Keratinocyte (primary cell): ENCODE data around the gene KMT2C. TPM values are rescaled to one million over a fixed set of nuclear protein-coding genes. Genes with fewer than 3 reads are reported as not detected.
"Not testable (repeated sequence)": the region's sequence is repeated elsewhere in the genome, so short reads cannot be mapped to it uniquely, and the experiment has no call there.

Experiments used
- DNase-seq: peaks from one replicate; pipeline ENCODE4 v3.0.0-alpha.2; 2011; ENCODE audit warnings: low read depth, missing footprints, low spot score
- FAIRE-seq: peaks from 2 replicates; lab custom pipeline; 2011; peaks lifted over from hg19 to GRCh38; lab: Jason Lieb, UNC
- H2AFZ ChIP-seq: 2 replicates; pipeline ENCODE4 v1.6.0; 2012; ENCODE audit warnings: low read length, control low read depth, inconsistent platforms; ENCODE audit not compliant: control insufficient read depth
- H3K27ac ChIP-seq: 2 replicates; pipeline ENCODE4 v1.5.1; 2011; ENCODE audit warnings: low read length; ENCODE audit not compliant: control insufficient read depth, insufficient read depth
- H3K27me3 ChIP-seq: 3 replicates; pipeline ENCODE4 v1.6.0; 2011; ENCODE audit warnings: low read length; ENCODE audit not compliant: control insufficient read depth, insufficient read depth; ENCODE audit errors: extremely low read depth
- H3K36me3 ChIP-seq, 2 experiments: 2 replicates in 1 of 2; 3 replicates in 1 of 2; pipeline ENCODE4 v1.5.1; 2011; ENCODE audit warnings: low read length in 2 of 2, mild to moderate bottlenecking in 1 of 2; ENCODE audit not compliant: control insufficient read depth in 2 of 2, insufficient read depth in 2 of 2; ENCODE audit errors: extremely low read depth in 1 of 2
- H3K4me1 ChIP-seq: 3 replicates; pipeline ENCODE4 v1.5.1; 2011; ENCODE audit warnings: low read length; ENCODE audit not compliant: control insufficient read depth, insufficient read depth; ENCODE audit errors: extremely low read depth
- H3K4me2 ChIP-seq: 3 replicates; pipeline ENCODE4 v1.6.0; 2011; ENCODE audit warnings: low read depth, low read length; ENCODE audit not compliant: control insufficient read depth, insufficient read depth; ENCODE audit errors: extremely low read depth
- H3K4me3 ChIP-seq, 3 experiments: fragments of 200-600 bp in 1 of 3; sonication (generic) in 1 of 3; 2 replicates in 2 of 3; 3 replicates in 1 of 3; pipeline ENCODE4 v1.5.1; 2011 to 2016; ENCODE audit warnings: low read length in 3 of 3, mild to moderate bottlenecking in 3 of 3, control low read depth in 2 of 3, inconsistent platforms in 1 of 3, low read depth in 1 of 3, mixed read lengths in 1 of 3, mixed run types in 1 of 3, moderate library complexity in 1 of 3; ENCODE audit not compliant: control insufficient read depth in 2 of 3, insufficient read depth in 2 of 3; ENCODE audit errors: extremely low read depth in 1 of 3
- H3K79me2 ChIP-seq: 2 replicates; pipeline ENCODE4 v1.6.0; 2012; ENCODE audit warnings: low read length; ENCODE audit not compliant: control insufficient read depth, insufficient read depth
- H3K9ac ChIP-seq: 3 replicates; pipeline ENCODE4 v1.6.0; 2011; ENCODE audit warnings: low read length; ENCODE audit not compliant: control insufficient read depth, insufficient read depth; ENCODE audit errors: extremely low read depth
- H3K9me1 ChIP-seq: 3 replicates; pipeline ENCODE4 v1.6.0; 2011; ENCODE audit warnings: low read length; ENCODE audit not compliant: control insufficient read depth, insufficient read depth; ENCODE audit errors: extremely low read depth
- H3K9me3 ChIP-seq: 2 replicates; pipeline ENCODE4 v1.5.1; 2012; ENCODE audit warnings: low read depth, low read length; ENCODE audit not compliant: control insufficient read depth
- H4K20me1 ChIP-seq: 3 replicates; pipeline ENCODE4 v1.6.0; 2011; ENCODE audit warnings: low read length; ENCODE audit not compliant: control insufficient read depth, insufficient read depth; ENCODE audit errors: extremely low read depth
- CTCF ChIP-seq, 3 experiments: IDR thresholded peaks in 1 of 3; conservative IDR thresholded peaks in 1 of 3; optimal IDR thresholded peaks in 1 of 3; 2 replicates in 2 of 3; 3 replicates in 1 of 3; pipeline versions ENCODE3 to v1.5.1; 2011; ENCODE audit warnings: low read length in 3 of 3, mild to moderate bottlenecking in 3 of 3, moderate library complexity in 2 of 3, control low read depth in 1 of 3, inconsistent platforms in 1 of 3; ENCODE audit not compliant: insufficient read depth in 2 of 3; ENCODE audit errors: extremely low read depth in 1 of 3
- EZH2 ChIP-seq: IDR thresholded peaks from one replicate; pipeline ENCODE4 v1.6.1; 2012; ENCODE audit warnings: inconsistent platforms, mild to moderate bottlenecking, low read length, moderate library complexity
- dilution Hi-C: fragments of 300-500 bp; cut with MboI; formaldehyde crosslinking; loops from one replicate; pipeline ENCODE4 v1.7.0; 2020; ENCODE audit warnings: low sequenced_read_pairs; ENCODE audit not compliant: extremely low pct_ligation_motif_present
- polyA plus RNA-seq, 5 experiments: library from polyadenylated mRNA; depleted of rRNA in 3 of 5; stranded (reverse) in 3 of 5; stranded (forward) in 1 of 5; unstranded in 1 of 5; fragments of >200 nt; gene quantifications; 1 replicate in 1 of 5; 2 replicates in 3 of 5; 3 replicates in 1 of 5; pipeline versions ENCODE4 v1.2.1 to v1.2.3, GENCODE V29; 2011 to 2012; ENCODE audit warnings: missing spikeins in 2 of 5, low read depth in 1 of 5, low replicate concordance in 1 of 5

KMT2C gene
- polyA plus RNA-seq, 1 donor (not counting 4 experiments of a cell fraction or from before 2014, with no cell fraction given), result 8.5 TPM

GRCh38 chr7:152383341-152384234 lies 52.2 kb downstream of the KMT2C start:
- DNase-seq (peak; percentile 21), FAIRE-seq (no peak)
- dilution Hi-C loops, result no loop called here
- Histone ChIP-seq H3K79me2 (peaks cover 63% of the 10 kb centered on the region), H3K4me1 (peaks cover 7% of the 10 kb centered on the region), H2AFZ (no peak overlapping the region), H3K4me3 (no peak overlapping the region), H3K36me3 (no peaks in the 10 kb centered on the region), H3K9ac (no peak overlapping the region), H3K27ac (no peak overlapping the region), H3K27me3 (no peaks in the 10 kb centered on the region), H3K9me1 (peaks cover 2% of the 10 kb centered on the region), H3K9me3 (peaks cover 3% of the 10 kb centered on the region), H3K4me2 (no peak overlapping the region), H4K20me1 (no peaks in the 10 kb centered on the region)
- no peak for TF ChIP-seq CTCF (optimal IDR thresholded peaks at IDR 0.05 in 1 of 3, IDR thresholded peaks at IDR 0.05 in 1 of 3, conservative IDR thresholded peaks at IDR 0.05 in 1 of 3; ENCODE audit: extremely low read depth in 1 of 3, insufficient read depth in 2 of 3, low read length in 3 of 3)
- TF ChIP-seq EZH2, result no peak

GRCh38 chr7:152382244-152382643 lies 53.6 kb downstream of the KMT2C start:
- no peak overlapping the region for H3K9ac ChIP-seq
- H4K20me1 ChIP-seq, result no peaks in the 10 kb centered on the region
- H3K4me1 ChIP-seq, result peaks cover 7% of the 10 kb centered on the region
- peaks cover 67% of the 10 kb centered on the region for H3K79me2 ChIP-seq
- H3K27me3 ChIP-seq, result no peaks in the 10 kb centered on the region
- DNase-seq (no peak), FAIRE-seq (no peak)
- no peak overlapping the region for H2AFZ ChIP-seq
- H3K9me3 ChIP-seq, result peaks cover 3% of the 10 kb centered on the region
- dilution Hi-C loops, result no loop called here
- H3K27ac ChIP-seq, result no peak overlapping the region
- TF ChIP-seq CTCF (optimal IDR thresholded peaks at IDR 0.05 in 1 of 3, IDR thresholded peaks at IDR 0.05 in 1 of 3, conservative IDR thresholded peaks at IDR 0.05 in 1 of 3; ENCODE audit: extremely low read depth in 1 of 3, insufficient read depth in 2 of 3, low read length in 3 of 3) (no peak), EZH2 (no peak)
- no peaks in the 10 kb centered on the region for H3K36me3 ChIP-seq
- peaks cover 2% of the 10 kb centered on the region for H3K9me1 ChIP-seq
- H3K4me2 ChIP-seq, result no peak overlapping the region
- H3K4me3 ChIP-seq, result no peak overlapping the region

- H3K4me1 ChIP-seq, H3K27ac ChIP-seq, FAIRE-seq, H3K27me3 ChIP-seq, H2AFZ ChIP-seq, H3K36me3 ChIP-seq, H4K20me1 ChIP-seq, H3K9ac ChIP-seq, H3K4me2 ChIP-seq, dilution Hi-C loops, DNase-seq, H3K4me3 ChIP-seq, H3K9me1 ChIP-seq, H3K9me3 ChIP-seq: not testable (repeated sequence)
- peaks cover 73% of the 10 kb centered on the region for H3K79me2 ChIP-seq
Measured at GRCh38 chr7:152380931-152381578, 54.7 kb downstream of the KMT2C start.
